ENCODE measurements around the gene TPGS2.

The TPGS2 gene

DNA sequence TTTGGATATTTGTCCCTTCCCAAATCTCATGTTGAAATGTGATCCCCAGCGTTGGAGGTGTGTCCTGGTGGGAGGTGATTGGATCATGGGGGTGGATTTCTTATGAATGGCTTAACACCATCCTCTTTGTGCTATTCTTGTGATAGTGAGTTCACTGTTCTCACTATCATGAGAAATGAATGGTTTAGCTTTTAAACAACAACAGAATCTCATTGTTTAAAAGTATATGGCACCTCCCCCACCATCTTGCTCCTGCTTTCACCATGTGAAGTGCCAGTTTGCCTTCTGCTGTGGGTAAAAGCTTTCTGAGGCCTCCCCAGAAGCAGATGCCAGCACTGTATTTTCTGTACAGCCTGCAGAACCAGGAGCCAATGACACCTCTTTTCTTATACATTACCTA, 38.3 kb upstream of the TPGS2 start:
- no peak overlapping the region for H3K4me2 ChIP-seq (ENCODE audit: insufficient read depth, low read length, poor library complexity, severe bottlenecking)
- H2BK5ac ChIP-seq (ENCODE audit: low read length): no peak overlapping the region
- H3K14ac ChIP-seq (ENCODE audit: low read length): no peak overlapping the region
- DNase-seq (ENCODE audit: low spot score): no peak
- no peak overlapping the region for H2BK120ac ChIP-seq (ENCODE audit: low read depth, low read length)
- no CpG with 5 or more reads among the region's 1 CpG for WGBS, 2 donors (ENCODE audit: extremely low coverage in 2 of 2, insufficient read length in 2 of 2, insufficient replicate concordance in 1 of 2)
- H3K23ac ChIP-seq (ENCODE audit: low read depth, low read length, poor library complexity): no peak overlapping the region
- no peak overlapping the region for H3K9ac ChIP-seq (ENCODE audit: low read depth, low read length, poor library complexity)
- no peak overlapping the region for H2BK12ac ChIP-seq (ENCODE audit: low read length)
- no peak overlapping the region for H4K91ac ChIP-seq (ENCODE audit: low read depth, low read length, poor library complexity)
- H3K9me3 ChIP-seq (replicated peaks in 1 of 2; ENCODE audit: control insufficient read depth in 2 of 2, insufficient read depth in 1 of 2, low read depth in 1 of 2, low read length in 2 of 2): no peaks in the 10 kb centered on the region
- H3K27ac ChIP-seq (replicated peaks; ENCODE audit: low read length): no peak overlapping the region
- no peaks in the 10 kb centered on the region for H3K27me3 ChIP-seq (ENCODE audit: control insufficient read depth in 3 of 3, insufficient read depth in 3 of 3, low read depth in 1 of 3, low read length in 3 of 3)
- H4K8ac ChIP-seq (ENCODE audit: low read depth, low read length): no peak overlapping the region
- no peak overlapping the region for H2AFZ ChIP-seq (ENCODE audit: low read length)
- H3K18ac ChIP-seq (ENCODE audit: low read length): no peak overlapping the region
- no peak overlapping the region for H3K4me3 ChIP-seq (ENCODE audit: low read length in 2 of 2)
- H2BK15ac ChIP-seq (ENCODE audit: low read length): no peak overlapping the region
- H3K4me1 ChIP-seq (ENCODE audit: control insufficient read depth in 2 of 2, insufficient read depth in 1 of 2, low read depth in 1 of 2, low read length in 2 of 2): no peaks in the 10 kb centered on the region
- H3K36me3 ChIP-seq (replicated peaks in 1 of 2; ENCODE audit: control insufficient read depth in 2 of 2, insufficient read depth in 2 of 2, low read length in 2 of 2): no peaks in the 10 kb centered on the region
- no peak overlapping the region for H2AK5ac ChIP-seq (ENCODE audit: low read depth, low read length)
- H3K79me1 ChIP-seq (ENCODE audit: low read depth, low read length): no peaks in the 10 kb centered on the region
- no peak overlapping the region for H3K4ac ChIP-seq (ENCODE audit: low read length)

DNA sequence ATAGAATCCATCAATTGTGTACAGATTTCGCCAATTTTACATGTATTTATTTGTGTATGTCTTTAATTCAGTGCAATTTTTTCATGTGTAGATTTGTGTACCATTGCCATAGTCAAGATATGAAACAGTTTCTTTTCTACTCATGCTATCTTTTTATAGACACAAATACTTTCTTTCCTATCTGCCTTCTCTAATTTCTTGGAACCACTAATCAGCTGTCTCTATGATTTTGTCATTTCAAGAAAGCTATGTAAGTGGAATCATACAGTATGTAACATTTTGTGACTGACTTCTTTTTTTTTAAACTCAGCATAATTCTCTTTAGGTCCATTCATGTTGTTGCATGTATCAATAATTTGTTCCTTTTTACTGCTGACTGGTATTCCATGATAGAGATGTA, 33.4 kb upstream of the TPGS2 start:
- no peak overlapping the region for H3K27ac ChIP-seq (replicated peaks; ENCODE audit: low read length)
- no peaks in the 10 kb centered on the region for H3K9me3 ChIP-seq (replicated peaks in 1 of 2; ENCODE audit: control insufficient read depth in 2 of 2, insufficient read depth in 1 of 2, low read depth in 1 of 2, low read length in 2 of 2)
- H3K4me1 ChIP-seq (ENCODE audit: control insufficient read depth in 2 of 2, insufficient read depth in 1 of 2, low read depth in 1 of 2, low read length in 2 of 2): no peaks in the 10 kb centered on the region
- H3K4me2 ChIP-seq (ENCODE audit: insufficient read depth, low read length, poor library complexity, severe bottlenecking): no peak overlapping the region
- no peak overlapping the region for H4K8ac ChIP-seq (ENCODE audit: low read depth, low read length)
- H2AFZ ChIP-seq (ENCODE audit: low read length): no peak overlapping the region
- no peak overlapping the region for H3K14ac ChIP-seq (ENCODE audit: low read length)
- no peak overlapping the region for H2BK120ac ChIP-seq (ENCODE audit: low read depth, low read length)
- H3K36me3 ChIP-seq (replicated peaks in 1 of 2; ENCODE audit: control insufficient read depth in 2 of 2, insufficient read depth in 2 of 2, low read length in 2 of 2): no peaks in the 10 kb centered on the region
- no peak overlapping the region for H2AK5ac ChIP-seq (ENCODE audit: low read depth, low read length)
- no peak overlapping the region for H3K18ac ChIP-seq (ENCODE audit: low read length)
- H2BK5ac ChIP-seq (ENCODE audit: low read length): no peak overlapping the region
- H3K79me1 ChIP-seq (ENCODE audit: low read depth, low read length): no peaks in the 10 kb centered on the region
- no peak overlapping the region for H2BK15ac ChIP-seq (ENCODE audit: low read length)
- no peak overlapping the region for H3K23ac ChIP-seq (ENCODE audit: low read depth, low read length, poor library complexity)
- no peak overlapping the region for H2BK12ac ChIP-seq (ENCODE audit: low read length)
- no peak overlapping the region for H3K4me3 ChIP-seq (ENCODE audit: low read length in 2 of 2)
- no peak overlapping the region for H3K4ac ChIP-seq (ENCODE audit: low read length)
- H4K91ac ChIP-seq (ENCODE audit: low read depth, low read length, poor library complexity): no peak overlapping the region
- no peak for DNase-seq (ENCODE audit: low spot score)
- H3K9ac ChIP-seq (ENCODE audit: low read depth, low read length, poor library complexity): no peak overlapping the region
- no peaks in the 10 kb centered on the region for H3K27me3 ChIP-seq (ENCODE audit: control insufficient read depth in 3 of 3, insufficient read depth in 3 of 3, low read depth in 1 of 3, low read length in 3 of 3)
- WGBS, 2 donors (ENCODE audit: extremely low coverage in 2 of 2, insufficient read length in 2 of 2, insufficient replicate concordance in 1 of 2): no CpG with 5 or more reads among the region's 1 CpG

DNA sequence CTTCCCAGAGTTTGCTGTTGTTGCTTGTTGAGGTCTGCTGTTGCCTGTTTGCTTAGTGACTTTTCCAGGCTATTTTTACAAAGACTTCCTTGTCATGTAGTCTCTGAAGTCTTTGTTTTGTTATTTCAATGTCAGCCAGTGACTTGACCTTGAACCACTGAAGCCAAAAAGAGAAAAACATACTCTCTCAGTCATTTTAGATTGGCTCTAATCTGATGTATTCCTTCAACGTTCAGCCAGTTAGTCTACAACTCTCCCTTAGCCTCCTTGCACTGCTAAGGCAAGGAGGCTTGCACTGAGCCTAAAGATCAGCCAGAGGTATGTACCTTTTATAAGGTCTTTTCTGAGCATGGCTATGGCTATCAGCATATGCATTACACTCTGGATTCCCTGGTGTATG, 28.0 kb upstream of the TPGS2 start:
- H2AK5ac ChIP-seq (ENCODE audit: low read depth, low read length): no peak overlapping the region
- no peak overlapping the region for H3K9ac ChIP-seq (ENCODE audit: low read depth, low read length, poor library complexity)
- H3K4me2 ChIP-seq (ENCODE audit: insufficient read depth, low read length, poor library complexity, severe bottlenecking): no peak overlapping the region
- no peak overlapping the region for H3K18ac ChIP-seq (ENCODE audit: low read length)
- no CpG with 5 or more reads among the region's 1 CpG for WGBS, 2 donors (ENCODE audit: extremely low coverage in 2 of 2, insufficient read length in 2 of 2, insufficient replicate concordance in 1 of 2)
- H3K79me1 ChIP-seq (ENCODE audit: low read depth, low read length): no peaks in the 10 kb centered on the region
- no peak overlapping the region for H3K4me3 ChIP-seq (ENCODE audit: low read length in 2 of 2)
- no peak overlapping the region for H2BK5ac ChIP-seq (ENCODE audit: low read length)
- no peak overlapping the region for H3K14ac ChIP-seq (ENCODE audit: low read length)
- no peak overlapping the region for H2BK15ac ChIP-seq (ENCODE audit: low read length)
- no peak for DNase-seq (ENCODE audit: low spot score)
- H2BK12ac ChIP-seq (ENCODE audit: low read length): no peak overlapping the region
- H3K27ac ChIP-seq (replicated peaks; ENCODE audit: low read length): no peak overlapping the region
- no peak overlapping the region for H3K4ac ChIP-seq (ENCODE audit: low read length)
- peaks cover 0 to 3% of the 10 kb centered on the region in 2 donors for H3K36me3 ChIP-seq (replicated peaks in 1 of 2; ENCODE audit: control insufficient read depth in 2 of 2, insufficient read depth in 2 of 2, low read length in 2 of 2)
- no peak overlapping the region for H2AFZ ChIP-seq (ENCODE audit: low read length)
- no peaks in the 10 kb centered on the region for H3K27me3 ChIP-seq (ENCODE audit: control insufficient read depth in 3 of 3, insufficient read depth in 3 of 3, low read depth in 1 of 3, low read length in 3 of 3)
- peaks cover 0 to 9% of the 10 kb centered on the region in 2 donors for H3K9me3 ChIP-seq (replicated peaks in 1 of 2; ENCODE audit: control insufficient read depth in 2 of 2, insufficient read depth in 1 of 2, low read depth in 1 of 2, low read length in 2 of 2)
- no peaks in the 10 kb centered on the region for H3K4me1 ChIP-seq (ENCODE audit: control insufficient read depth in 2 of 2, insufficient read depth in 1 of 2, low read depth in 1 of 2, low read length in 2 of 2)
- H4K91ac ChIP-seq (ENCODE audit: low read depth, low read length, poor library complexity): no peak overlapping the region
- no peak overlapping the region for H2BK120ac ChIP-seq (ENCODE audit: low read depth, low read length)
- H4K8ac ChIP-seq (ENCODE audit: low read depth, low read length): no peak overlapping the region
- no peak overlapping the region for H3K23ac ChIP-seq (ENCODE audit: low read depth, low read length, poor library complexity)

DNA sequence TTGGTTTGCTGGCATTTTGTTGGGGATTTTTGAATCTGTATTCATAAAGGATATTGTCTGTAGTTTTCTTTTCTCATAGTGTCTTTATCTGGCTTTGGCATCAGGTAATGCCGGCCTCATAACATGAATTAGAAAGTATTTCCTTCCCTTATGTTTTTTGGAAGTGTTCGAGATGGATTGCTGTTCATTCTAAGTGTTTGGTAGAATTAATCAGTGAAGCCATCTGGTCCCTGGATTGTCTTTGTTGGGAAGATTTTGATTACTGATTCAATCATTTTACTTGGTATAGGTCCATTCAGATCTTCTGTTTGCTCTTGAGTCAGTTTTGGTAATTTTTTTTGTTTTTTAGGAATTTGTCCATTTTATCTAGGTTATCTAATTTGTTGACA, 22.4 kb upstream of the TPGS2 start:
- H2BK12ac ChIP-seq (ENCODE audit: low read length): no peak overlapping the region
- no peak overlapping the region for H4K8ac ChIP-seq (ENCODE audit: low read depth, low read length)
- no peak overlapping the region for H2BK5ac ChIP-seq (ENCODE audit: low read length)
- H3K4me3 ChIP-seq (ENCODE audit: low read length in 2 of 2): no peak overlapping the region
- H2BK15ac ChIP-seq (ENCODE audit: low read length): no peak overlapping the region
- no peak overlapping the region for H2AFZ ChIP-seq (ENCODE audit: low read length)
- no peak overlapping the region for H3K14ac ChIP-seq (ENCODE audit: low read length)
- no peak overlapping the region for H3K18ac ChIP-seq (ENCODE audit: low read length)
- no peaks in the 10 kb centered on the region for H3K27me3 ChIP-seq (ENCODE audit: control insufficient read depth in 3 of 3, insufficient read depth in 3 of 3, low read depth in 1 of 3, low read length in 3 of 3)
- H4K91ac ChIP-seq (ENCODE audit: low read depth, low read length, poor library complexity): no peak overlapping the region
- H3K9me3 ChIP-seq (replicated peaks in 1 of 2; ENCODE audit: control insufficient read depth in 2 of 2, insufficient read depth in 1 of 2, low read depth in 1 of 2, low read length in 2 of 2): peaks cover 0 to 9% of the 10 kb centered on the region in 2 donors
- no peak overlapping the region for H3K9ac ChIP-seq (ENCODE audit: low read depth, low read length, poor library complexity)
- H3K4me1 ChIP-seq (ENCODE audit: control insufficient read depth in 2 of 2, insufficient read depth in 1 of 2, low read depth in 1 of 2, low read length in 2 of 2): no peaks in the 10 kb centered on the region
- no peaks in the 10 kb centered on the region for H3K79me1 ChIP-seq (ENCODE audit: low read depth, low read length)
- no peak overlapping the region for H2AK5ac ChIP-seq (ENCODE audit: low read depth, low read length)
- no peak overlapping the region for H3K27ac ChIP-seq (replicated peaks; ENCODE audit: low read length)
- no peak overlapping the region for H3K4me2 ChIP-seq (ENCODE audit: insufficient read depth, low read length, poor library complexity, severe bottlenecking)
- DNase-seq (ENCODE audit: low spot score): no peak
- no peak overlapping the region for H3K23ac ChIP-seq (ENCODE audit: low read depth, low read length, poor library complexity)
- no peak overlapping the region for H2BK120ac ChIP-seq (ENCODE audit: low read depth, low read length)
- no CpG with 5 or more reads among the region's 2 CpGs for WGBS, 2 donors (ENCODE audit: extremely low coverage in 2 of 2, insufficient read length in 2 of 2, insufficient replicate concordance in 1 of 2)
- peaks cover 0 to 3% of the 10 kb centered on the region in 2 donors for H3K36me3 ChIP-seq (replicated peaks in 1 of 2; ENCODE audit: control insufficient read depth in 2 of 2, insufficient read depth in 2 of 2, low read length in 2 of 2)
- H3K4ac ChIP-seq (ENCODE audit: low read length): no peak overlapping the region

Data from neuronal stem cell (in vitro differentiated cells).